MM.1S (cell line): ENCODE measurements around the gene NOL4L.

ENCODE experiments used
- CTCF ChIP-seq: fragments of 300-600 bp; sonication (generic); IDR thresholded peaks from 2 replicates; pipeline ENCODE4 v1.5.1; 2016; ENCODE audit warnings: antibody characterized with exemption, low read length, mixed read lengths
- EZH2 ChIP-seq: fragments of 300-600 bp; sonication (generic); optimal IDR thresholded peaks from 2 replicates; pipeline ENCODE3; 2017; ENCODE audit warnings: low read depth, mild to moderate bottlenecking, antibody characterized with exemption, low read length, mixed read lengths

- no peak for TF ChIP-seq EZH2
- TF ChIP-seq CTCF, result no peak
These were observed 45.1 kb downstream of the NOL4L start for GRCh38 chr20:32539817-32540675.
